Epithelial cell of esophagus (primary cell): Measurements from ENCODE around the gene QPRT.
"Not testable (repeated sequence)": the region's sequence is repeated elsewhere in the genome, so short reads cannot be mapped to it uniquely, and the experiment has no call there.

Experiments used
- DNase-seq: peaks from one replicate; pipeline ENCODE4 v3.0.0; 2010; ENCODE audit warnings: low read depth
- H3K4me3 ChIP-seq: 2 replicates; pipeline ENCODE4 v1.5.1; 2011; ENCODE audit warnings: mild to moderate bottlenecking, low read length, control low read depth
- TF ChIP-seq, protein P1 (sequence below): IDR thresholded peaks from 2 replicates; pipeline ENCODE4 v1.5.1; 2011; ENCODE audit warnings: low read depth, mild to moderate bottlenecking, low read length, control low read depth, inconsistent platforms; ENCODE audit not compliant: insufficient read depth; ENCODE audit errors: missing control alignments

The QPRT gene

DNA sequence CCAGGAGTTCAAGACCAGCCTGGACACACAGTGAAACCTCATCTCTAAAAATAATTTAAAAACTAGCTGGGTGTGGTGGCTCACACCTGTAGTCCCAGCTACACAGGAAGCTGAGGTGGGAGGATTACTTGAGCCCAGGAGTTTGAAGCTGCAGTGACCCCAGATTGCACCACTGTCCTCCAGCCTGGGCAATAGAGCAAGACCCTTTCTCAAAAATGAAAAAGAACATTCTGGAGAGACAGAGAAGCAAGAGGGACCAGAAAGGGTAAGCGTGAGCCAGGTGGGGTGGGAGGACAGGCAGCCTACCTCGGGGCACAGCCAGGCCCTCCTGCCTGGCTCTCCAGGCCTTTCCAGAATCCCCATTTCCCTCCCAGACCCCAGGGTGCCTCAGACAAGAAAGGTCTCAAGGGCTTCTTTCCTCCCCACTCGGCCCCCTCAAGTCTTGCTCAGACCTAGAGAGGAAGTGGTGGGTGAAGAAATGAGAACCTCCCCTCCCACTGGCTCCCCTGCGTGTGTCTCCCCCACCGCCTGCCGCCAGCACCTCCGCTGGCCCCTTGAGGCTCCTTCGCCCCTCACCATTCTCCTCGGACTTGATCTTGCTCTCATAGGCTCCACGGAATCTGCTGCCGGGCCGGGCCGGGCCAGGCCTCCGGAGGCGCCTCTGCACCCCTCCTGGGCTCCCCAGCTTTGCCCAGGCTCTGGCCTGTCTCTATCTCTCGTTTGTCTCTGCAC lies 66.3 kb downstream of the QPRT start:
- TF ChIP-seq, protein P1, sequence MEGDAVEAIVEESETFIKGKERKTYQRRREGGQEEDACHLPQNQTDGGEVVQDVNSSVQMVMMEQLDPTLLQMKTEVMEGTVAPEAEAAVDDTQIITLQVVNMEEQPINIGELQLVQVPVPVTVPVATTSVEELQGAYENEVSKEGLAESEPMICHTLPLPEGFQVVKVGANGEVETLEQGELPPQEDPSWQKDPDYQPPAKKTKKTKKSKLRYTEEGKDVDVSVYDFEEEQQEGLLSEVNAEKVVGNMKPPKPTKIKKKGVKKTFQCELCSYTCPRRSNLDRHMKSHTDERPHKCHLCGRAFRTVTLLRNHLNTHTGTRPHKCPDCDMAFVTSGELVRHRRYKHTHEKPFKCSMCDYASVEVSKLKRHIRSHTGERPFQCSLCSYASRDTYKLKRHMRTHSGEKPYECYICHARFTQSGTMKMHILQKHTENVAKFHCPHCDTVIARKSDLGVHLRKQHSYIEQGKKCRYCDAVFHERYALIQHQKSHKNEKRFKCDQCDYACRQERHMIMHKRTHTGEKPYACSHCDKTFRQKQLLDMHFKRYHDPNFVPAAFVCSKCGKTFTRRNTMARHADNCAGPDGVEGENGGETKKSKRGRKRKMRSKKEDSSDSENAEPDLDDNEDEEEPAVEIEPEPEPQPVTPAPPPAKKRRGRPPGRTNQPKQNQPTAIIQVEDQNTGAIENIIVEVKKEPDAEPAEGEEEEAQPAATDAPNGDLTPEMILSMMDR, result no peak
- no peak for DNase-seq
- H3K4me3 ChIP-seq, result no peak overlapping the region

GRCh38 chr16:29745853-29746345 lies 66.9 kb downstream of the QPRT start, which contains the start of gene C16orf54:
Gene C16orf54, minus strand, starts transcription at chr16:29745990. Its CDS starts 1,039 bp downstream, at chr16:29744951.
- H3K4me3 ChIP-seq, result no peak within 1 kb of the TSS
- DNase-seq, result no peak
- TF ChIP-seq, protein P1, result no peak

DNA sequence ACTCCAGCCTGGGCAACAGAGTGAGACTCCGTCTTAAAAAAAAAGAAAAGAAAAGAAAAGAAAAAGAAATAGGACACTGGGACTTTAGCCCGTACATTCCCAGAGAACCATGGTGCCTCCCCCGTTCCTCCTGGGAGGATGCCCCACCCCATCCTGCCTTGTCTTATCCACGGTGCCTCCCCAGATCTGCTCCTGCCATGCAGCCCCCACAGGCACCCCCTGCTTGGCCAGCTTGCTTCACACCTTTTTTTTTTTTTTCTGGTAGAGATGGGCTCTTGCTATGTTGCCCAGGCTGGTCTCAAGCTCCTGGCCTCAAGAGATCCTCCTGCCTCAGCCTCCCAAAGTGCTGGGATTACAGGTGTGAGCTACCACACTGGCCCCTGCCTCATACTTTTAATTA lies 67.5 kb downstream of the QPRT start:
- H3K4me3 ChIP-seq, result not testable (repeated sequence)

More for the DNA sequence above, 67.5 kb downstream of the QPRT start:
- not testable (repeated sequence) for DNase-seq
